ENCODE measurements around the gene TMEM200A.

GRCh38 chr6:130421585-130421984 lies 55.8 kb downstream of the TMEM200A start:
- no peak for TF ChIP-seq CTCF (IDR thresholded peaks at IDR 0.05)
- no peak for TF ChIP-seq POLR2A (IDR thresholded peaks at IDR 0.05)

All from body of pancreas (tissue), 4 donors.